ENCODE data around the gene ABTB2. TPM values are rescaled to one million over a fixed set of nuclear protein-coding genes. Genes with fewer than 3 reads are reported as not detected.

Gene ABTB2
- total RNA-seq, 1 experiment from 2014 or later = 3.6 TPM

DNA sequence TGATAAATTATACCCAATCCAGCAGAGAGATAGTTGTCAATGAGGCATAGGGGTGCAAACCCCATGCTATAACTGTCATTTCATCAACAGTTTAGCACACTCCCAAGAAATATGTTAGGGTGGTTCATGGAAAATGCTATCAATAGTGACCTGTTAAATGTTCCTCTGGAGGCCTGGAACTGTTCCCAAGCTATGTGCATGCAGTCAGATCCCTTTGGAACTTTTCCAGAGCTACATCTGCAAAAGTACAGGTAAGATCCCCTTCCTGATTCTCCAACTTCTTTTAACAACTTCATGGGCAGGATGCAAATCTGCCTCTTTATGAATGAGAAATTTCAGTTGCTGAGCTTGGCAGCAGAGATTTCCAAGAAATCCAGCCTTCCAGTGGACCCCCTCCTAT, 27.2 kb downstream of the ABTB2 start:
- DNase-seq = no peak
- Histone ChIP-seq H3K9me3 (no peaks in the 10 kb centered on the region), H3K36me3 (ENCODE audit: control insufficient read depth, insufficient read depth, low read length) (no peaks in the 10 kb centered on the region), H3K4me3 (ENCODE audit: low read depth, low read length) (no peak overlapping the region), H3K27me3 (replicated peaks; ENCODE audit: control insufficient read depth, insufficient read depth, low read length) (no peaks in the 10 kb centered on the region), H3K4me1 (peaks cover 12% of the 10 kb centered on the region)
- Mint-ChIP-seq H3K36me3 (ENCODE audit: insufficient read depth, unreplicated experiment) (no peaks in the 10 kb centered on the region), H3K4me3 (ENCODE audit: unreplicated experiment) (no peak overlapping the region), H3K27me3 (ENCODE audit: insufficient read depth, unreplicated experiment) (no peaks in the 10 kb centered on the region), H3K9me3 (ENCODE audit: unreplicated experiment) (no peaks in the 10 kb centered on the region), H3K27ac (ENCODE audit: unreplicated experiment) (no peak overlapping the region), H3K4me1 (ENCODE audit: low read depth, unreplicated experiment) (peaks cover 18% of the 10 kb centered on the region)
- TF ChIP-seq, protein P1, sequence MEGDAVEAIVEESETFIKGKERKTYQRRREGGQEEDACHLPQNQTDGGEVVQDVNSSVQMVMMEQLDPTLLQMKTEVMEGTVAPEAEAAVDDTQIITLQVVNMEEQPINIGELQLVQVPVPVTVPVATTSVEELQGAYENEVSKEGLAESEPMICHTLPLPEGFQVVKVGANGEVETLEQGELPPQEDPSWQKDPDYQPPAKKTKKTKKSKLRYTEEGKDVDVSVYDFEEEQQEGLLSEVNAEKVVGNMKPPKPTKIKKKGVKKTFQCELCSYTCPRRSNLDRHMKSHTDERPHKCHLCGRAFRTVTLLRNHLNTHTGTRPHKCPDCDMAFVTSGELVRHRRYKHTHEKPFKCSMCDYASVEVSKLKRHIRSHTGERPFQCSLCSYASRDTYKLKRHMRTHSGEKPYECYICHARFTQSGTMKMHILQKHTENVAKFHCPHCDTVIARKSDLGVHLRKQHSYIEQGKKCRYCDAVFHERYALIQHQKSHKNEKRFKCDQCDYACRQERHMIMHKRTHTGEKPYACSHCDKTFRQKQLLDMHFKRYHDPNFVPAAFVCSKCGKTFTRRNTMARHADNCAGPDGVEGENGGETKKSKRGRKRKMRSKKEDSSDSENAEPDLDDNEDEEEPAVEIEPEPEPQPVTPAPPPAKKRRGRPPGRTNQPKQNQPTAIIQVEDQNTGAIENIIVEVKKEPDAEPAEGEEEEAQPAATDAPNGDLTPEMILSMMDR (IDR thresholded peaks at IDR 0.05; ENCODE audit: insufficient read depth in 1 of 2, low read depth in 1 of 2, low read length in 1 of 2, severe bottlenecking in 1 of 2, unreplicated experiment in 1 of 2) = no peak
- POLR2A ChIA-PET = no interaction called here
- BruUV-seq (replicated peaks) = no TSS peak
- CTCF ChIA-PET = interaction anchor here (1.2 kb wide), 1 partner anchor 11 kb away, joined by 3 read pairs; no protein-coding TSS in a partner anchor
- intact Hi-C loops (cut with micrococcal nuclease; ENCODE audit: unreplicated experiment) = no loop called here

DNA sequence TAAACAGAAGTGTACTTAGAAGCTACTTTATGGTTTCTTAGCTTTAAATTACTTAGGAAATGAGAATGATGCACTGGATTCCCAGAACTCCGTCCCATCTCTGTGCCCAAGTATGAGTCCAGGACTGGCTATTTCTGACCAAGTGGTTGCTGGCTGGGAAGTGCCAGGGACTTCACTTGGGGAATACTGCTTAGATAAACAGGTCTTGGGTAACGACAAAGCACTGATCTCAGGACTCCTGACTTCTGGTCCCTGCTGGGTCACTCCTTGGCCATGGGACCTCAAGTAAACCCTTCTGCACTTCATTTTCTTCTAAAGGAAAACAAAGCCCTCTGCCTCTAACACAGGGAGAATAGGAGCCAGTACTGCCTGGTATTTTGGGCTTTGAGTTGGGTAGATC, 27.9 kb downstream of the ABTB2 start:
- TF ChIP-seq, protein P1 (IDR thresholded peaks at IDR 0.05; ENCODE audit: insufficient read depth in 1 of 2, low read depth in 1 of 2, low read length in 1 of 2, severe bottlenecking in 1 of 2, unreplicated experiment in 1 of 2) = no peak
- Histone ChIP-seq H3K36me3 (ENCODE audit: control insufficient read depth, insufficient read depth, low read length) (no peaks in the 10 kb centered on the region), H3K27me3 (replicated peaks; ENCODE audit: control insufficient read depth, insufficient read depth, low read length) (no peaks in the 10 kb centered on the region), H3K9me3 (no peaks in the 10 kb centered on the region), H3K4me3 (ENCODE audit: low read depth, low read length) (no peak overlapping the region), H3K4me1 (peaks cover 12% of the 10 kb centered on the region)
- ChIA-PET POLR2A (no interaction called here), CTCF (no interaction called here)
- Mint-ChIP-seq H3K9me3 (ENCODE audit: unreplicated experiment) (no peaks in the 10 kb centered on the region), H3K27ac (ENCODE audit: unreplicated experiment) (no peak overlapping the region), H3K36me3 (ENCODE audit: insufficient read depth, unreplicated experiment) (no peaks in the 10 kb centered on the region), H3K27me3 (ENCODE audit: insufficient read depth, unreplicated experiment) (no peaks in the 10 kb centered on the region), H3K4me3 (ENCODE audit: unreplicated experiment) (no peak overlapping the region), H3K4me1 (ENCODE audit: low read depth, unreplicated experiment) (peaks cover 18% of the 10 kb centered on the region)
- BruUV-seq (replicated peaks) = no TSS peak
- no peak for DNase-seq
- intact Hi-C loops (cut with micrococcal nuclease; ENCODE audit: unreplicated experiment) = no loop called here

DNA sequence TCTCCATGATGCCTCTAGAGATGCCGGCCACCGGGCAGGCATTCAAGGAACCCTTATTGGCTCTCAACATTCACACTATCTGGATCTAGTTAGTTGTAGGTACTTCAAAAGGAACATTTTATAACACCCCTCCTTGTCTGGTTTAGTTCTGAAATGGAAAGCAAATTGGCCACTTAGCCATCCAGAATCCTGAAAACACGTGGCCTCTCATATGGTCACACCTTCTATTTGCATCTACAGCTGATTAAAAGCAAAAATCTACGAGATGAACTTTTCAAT, 29.2 kb downstream of the ABTB2 start:
- no peaks in the 10 kb centered on the region for H3K27me3 Mint-ChIP-seq (ENCODE audit: insufficient read depth, unreplicated experiment)
- H3K9me3 Mint-ChIP-seq (ENCODE audit: unreplicated experiment) = no peaks in the 10 kb centered on the region
- ChIA-PET CTCF (no interaction called here), POLR2A (no interaction called here)
- peaks cover 18% of the 10 kb centered on the region for H3K4me1 Mint-ChIP-seq (ENCODE audit: low read depth, unreplicated experiment)
- H3K4me1 ChIP-seq = peaks cover 12% of the 10 kb centered on the region
- H3K4me3 ChIP-seq (ENCODE audit: low read depth, low read length) = no peak overlapping the region
- BruUV-seq (replicated peaks) = no TSS peak
- TF ChIP-seq, protein P1 (IDR thresholded peaks at IDR 0.05; ENCODE audit: insufficient read depth in 1 of 2, low read depth in 1 of 2, low read length in 1 of 2, severe bottlenecking in 1 of 2, unreplicated experiment in 1 of 2) = no peak
- H3K9me3 ChIP-seq = no peaks in the 10 kb centered on the region
- no peak overlapping the region for H3K27ac Mint-ChIP-seq (ENCODE audit: unreplicated experiment)
- no peaks in the 10 kb centered on the region for H3K36me3 Mint-ChIP-seq (ENCODE audit: insufficient read depth, unreplicated experiment)
- no peaks in the 10 kb centered on the region for H3K27me3 ChIP-seq (replicated peaks; ENCODE audit: control insufficient read depth, insufficient read depth, low read length)
- intact Hi-C loops (cut with micrococcal nuclease; ENCODE audit: unreplicated experiment) = no loop called here
- no peak overlapping the region for H3K4me3 Mint-ChIP-seq (ENCODE audit: unreplicated experiment)
- DNase-seq = no peak
- no peaks in the 10 kb centered on the region for H3K36me3 ChIP-seq (ENCODE audit: control insufficient read depth, insufficient read depth, low read length)

All from Caco-2 (cell line).